HL-60/S4 (cell line): Measurements from ENCODE around the gene PABPN1L.

Experiments used
- in situ Hi-C: fragments of 300-500 bp; cut with MboI; formaldehyde crosslinking; loops from 2 replicates; pipeline ENCODE4 v1.14.3; 2022; ENCODE audit warnings: low sequenced_read_pairs

Gene PABPN1L

GRCh38 chr16:88866151-88866920 is at the start of gene PABPN1L:
Gene PABPN1L (minus strand): TSS chr16:88866660. CDS start chr16:88866606, 54 bp downstream.
- in situ Hi-C loops, result no loop called here

- in situ Hi-C loops, result no loop called here
These were observed 49.3 kb upstream of the PABPN1L start for GRCh38 chr16:88915639-88916327.

GRCh38 chr16:88914750-88915368 is 48.4 kb upstream of the PABPN1L start:
- in situ Hi-C loops, result no loop called here

GRCh38 chr16:88913870-88914269 is 47.4 kb upstream of the PABPN1L start:
- in situ Hi-C loops, result no loop called here

GRCh38 chr16:88913001-88913612 is 46.6 kb upstream of the PABPN1L start:
- in situ Hi-C loops, result no loop called here

GRCh38 chr16:88912556-88912955 is 46.1 kb upstream of the PABPN1L start:
- in situ Hi-C loops, result no loop called here

GRCh38 chr16:88911946-88912310 is 45.5 kb upstream of the PABPN1L start:
- in situ Hi-C loops, result no loop called here

- in situ Hi-C loops, result no loop called here
These were observed 44.9 kb upstream of the PABPN1L start for GRCh38 chr16:88911136-88911945.

GRCh38 chr16:88910284-88911135 is 44.0 kb upstream of the PABPN1L start:
- in situ Hi-C loops, result no loop called here

- in situ Hi-C loops, result no loop called here
These were observed 43.2 kb upstream of the PABPN1L start for GRCh38 chr16:88909431-88910210.

GRCh38 chr16:88908307-88908706 is 41.8 kb upstream of the PABPN1L start:
- in situ Hi-C loops, result no loop called here

GRCh38 chr16:88907768-88908167 is 41.3 kb upstream of the PABPN1L start:
- in situ Hi-C loops, result no loop called here

- in situ Hi-C loops, result no loop called here
These were observed 40.2 kb upstream of the PABPN1L start for GRCh38 chr16:88906535-88907105.

GRCh38 chr16:88906020-88906419 is 39.6 kb upstream of the PABPN1L start:
- in situ Hi-C loops, result no loop called here

- in situ Hi-C loops, result no loop called here
These were observed 39.1 kb upstream of the PABPN1L start for GRCh38 chr16:88905563-88905962.

GRCh38 chr16:88904676-88905365 is 38.4 kb upstream of the PABPN1L start:
- in situ Hi-C loops, result no loop called here

- in situ Hi-C loops, result no loop called here
These were observed 36.8 kb upstream of the PABPN1L start for GRCh38 chr16:88903267-88903666.

- in situ Hi-C loops, result no loop called here
These were observed 36.3 kb upstream of the PABPN1L start for GRCh38 chr16:88902744-88903143.
